Pancreas (tissue), 10 donors: Measurements from ENCODE around the gene CDSN. TPM values are rescaled to one million over a fixed set of nuclear protein-coding genes. Genes with fewer than 3 reads are reported as not detected.

Source experiments
- ATAC-seq, 4 donors: fragments of 200-7000 bp; cut with Tn5 transposase; one replicate each; pipeline versions ENCODE4 v1.8.0 to v1.9.1; 2020; ENCODE audit warnings: mild to moderate bottlenecking in 4 of 4, moderate library complexity in 4 of 4
- DNase-seq, 6 donors: peaks; one replicate each; pipeline ENCODE4 v3.0.0-alpha.2; 2020
- FAIRE-seq: peaks from 2 replicates; lab custom pipeline; 2012; peaks lifted over from hg19 to GRCh38; lab: Jason Lieb, UNC
- H3K27ac ChIP-seq, 4 donors: fragments of 200-600 bp; sonication (generic); 1 replicate in 3 of 4; 2 replicates in 1 of 4; pipeline versions ENCODE4 v1.5.0 to v1.8.0; 2020
- H3K27me3 ChIP-seq, 4 donors: fragments of 200-600 bp; one replicate each; pipeline ENCODE4 v1.8.0; 2021
- H3K36me3 ChIP-seq, 3 donors: fragments of 200-600 bp; sonication (generic) in 1 of 3; one replicate each; pipeline versions ENCODE4 v1.5.0 to v1.8.0; 2020 to 2021
- H3K4me1 ChIP-seq, 3 donors: fragments of 200-600 bp; one replicate each; pipeline ENCODE4 v1.8.0; 2021
- H3K4me3 ChIP-seq, 4 donors: fragments of 200-600 bp; sonication (generic) in 2 of 4; one replicate each; pipeline versions ENCODE4 v1.5.0 to v1.8.0; 2020 to 2021
- H3K9me3 ChIP-seq, 4 donors: fragments of 200-600 bp; one replicate each; pipeline ENCODE4 v1.8.0; 2021
- WGBS, 2 donors: extraction: QIAGEN DNeasy Blood & Tissue Kit; methylation state at CpG; one replicate each; pipeline ENCODE4 v1.1.7; 2013; 5-methylcytosine and 5-hydroxymethylcytosine counted together
- intact Hi-C, 3 donors: fragments of 100-400 bp; cut with DNase I; formaldehyde crosslinking; loops; one replicate each; pipeline versions ENCODE4 v1.11.1 to v1.14.2; 2022
- polyA plus RNA-seq, 2 donors: library from polyadenylated mRNA; stranded (reverse); fragments of 200-250 nt; gene quantifications; one replicate each; pipeline ENCODE4 v1.2.3, GENCODE V29; 2013
- total RNA-seq, 6 donors: library from RNA; stranded (reverse); fragmentation: NEBNext Ultra II Directional in 4 of 6; extraction: Animal tissue kit (Norgen Biotek cat#: 25700) in 4 of 6; gene quantifications; one replicate each; pipeline versions ENCODE4 v1.2.1 to v1.2.4, GENCODE V29; 2021 to 2023
- TF ChIP-seq, protein P1 (sequence below), 4 donors: fragments of 200-600 bp; sonication (generic) in 3 of 4; IDR thresholded peaks; one replicate each; pipeline versions ENCODE4 v1.5.0 to v1.8.0; 2021; ENCODE audit warnings: antibody characterized with exemption in 4 of 4
- donor health status: healthy with polysubstance abuse.
- donor health status: DM: no; HTN: no; CAD: no; lungs with moderate emphysema.
- donor health status: DM: no; HTN: no; CAD: no.
- donor health status: control.
- donor health status: control.
- donor health status: Bipolar disorder and iron deficiency.
- donor health status: DM: yes; HTN: yes; CAD: no.
- donor health status: DM: no; HTN: no; CAD: no.
- donor health status: DM: no; HTN: no; CAD: no.
- donor health status: DM: yes; HTN: yes; CAD: no.

The CDSN gene
- total and polyA plus RNA-seq, 8 donors, result 0.05 to 0.08 (median 0.06) TPM; not detected in 5

DNA sequence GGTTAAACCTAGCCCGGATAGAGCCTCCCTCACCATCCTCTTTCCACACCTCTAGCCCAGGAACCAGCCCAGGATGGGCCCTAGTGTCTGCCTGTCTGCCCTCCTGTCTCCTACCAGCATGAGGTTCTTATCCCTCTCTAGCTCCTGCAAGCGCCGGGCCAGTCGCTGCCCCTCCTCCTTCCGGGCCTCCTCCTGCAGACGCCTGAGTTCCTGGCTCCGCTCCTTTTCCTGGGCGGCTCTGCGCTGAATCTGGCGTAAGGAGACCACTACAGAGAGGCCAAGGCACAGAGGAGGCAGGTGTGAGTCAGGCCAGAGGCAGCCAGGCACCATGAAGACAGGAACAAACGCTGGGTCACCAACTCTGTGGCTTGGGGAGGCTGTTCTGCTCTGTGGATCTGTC lies 22.9 kb upstream of the CDSN start:
- intact Hi-C loops, result no loop called here
- H3K27ac ChIP-seq, result no peak overlapping the region

DNA sequence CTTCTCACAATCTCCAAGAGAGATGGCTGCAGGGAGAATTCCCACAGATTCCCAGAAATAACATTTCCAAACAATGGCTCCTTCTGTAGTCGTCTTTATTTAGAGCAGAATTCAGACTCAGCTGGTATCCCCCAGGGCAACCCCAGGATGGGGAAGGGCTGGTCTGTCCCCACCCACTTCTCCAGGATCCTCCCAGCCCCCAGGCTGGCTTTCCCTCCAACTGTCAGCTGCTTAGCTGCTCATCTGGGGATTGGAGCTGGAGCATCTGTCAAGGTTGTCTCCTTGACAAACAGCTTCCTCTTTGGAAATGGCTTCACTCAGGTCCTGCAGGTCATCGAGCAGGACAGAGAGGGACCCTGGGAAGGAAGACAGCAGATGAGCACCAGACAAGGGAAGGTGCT lies 22.1 kb upstream of the CDSN start:
- TF ChIP-seq, protein P1, sequence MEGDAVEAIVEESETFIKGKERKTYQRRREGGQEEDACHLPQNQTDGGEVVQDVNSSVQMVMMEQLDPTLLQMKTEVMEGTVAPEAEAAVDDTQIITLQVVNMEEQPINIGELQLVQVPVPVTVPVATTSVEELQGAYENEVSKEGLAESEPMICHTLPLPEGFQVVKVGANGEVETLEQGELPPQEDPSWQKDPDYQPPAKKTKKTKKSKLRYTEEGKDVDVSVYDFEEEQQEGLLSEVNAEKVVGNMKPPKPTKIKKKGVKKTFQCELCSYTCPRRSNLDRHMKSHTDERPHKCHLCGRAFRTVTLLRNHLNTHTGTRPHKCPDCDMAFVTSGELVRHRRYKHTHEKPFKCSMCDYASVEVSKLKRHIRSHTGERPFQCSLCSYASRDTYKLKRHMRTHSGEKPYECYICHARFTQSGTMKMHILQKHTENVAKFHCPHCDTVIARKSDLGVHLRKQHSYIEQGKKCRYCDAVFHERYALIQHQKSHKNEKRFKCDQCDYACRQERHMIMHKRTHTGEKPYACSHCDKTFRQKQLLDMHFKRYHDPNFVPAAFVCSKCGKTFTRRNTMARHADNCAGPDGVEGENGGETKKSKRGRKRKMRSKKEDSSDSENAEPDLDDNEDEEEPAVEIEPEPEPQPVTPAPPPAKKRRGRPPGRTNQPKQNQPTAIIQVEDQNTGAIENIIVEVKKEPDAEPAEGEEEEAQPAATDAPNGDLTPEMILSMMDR (IDR thresholded peaks at IDR 0.05), result no peak
- no peaks in the 10 kb centered on the region for H3K9me3 ChIP-seq
- intact Hi-C loops, result no loop called here
- ATAC-seq, result no peak
- H3K4me1 ChIP-seq, result no peaks in the 10 kb centered on the region
- H3K36me3 ChIP-seq, result no peaks in the 10 kb centered on the region
- no peaks in the 10 kb centered on the region for H3K27me3 ChIP-seq
- DNase-seq, result no peak
- WGBS, 2 donors, result 52 to 63% methylated on average over 2 of the region's 2 CpGs
- H3K27ac ChIP-seq, result no peak overlapping the region
- H3K4me3 ChIP-seq, result no peak overlapping the region
- no peak for FAIRE-seq

More for the DNA sequence above, 22.9 kb upstream of the CDSN start:
- FAIRE-seq (no peak), ATAC-seq (peak in 3 of 4 donors; percentile 14 to 31 (median 22)), DNase-seq (no peak)
- Histone ChIP-seq H3K27me3 (no peaks in the 10 kb centered on the region), H3K4me3 (no peak overlapping the region), H3K9me3 (no peaks in the 10 kb centered on the region), H3K4me1 (no peaks in the 10 kb centered on the region), H3K36me3 (no peaks in the 10 kb centered on the region)
- TF ChIP-seq, protein P1 (IDR thresholded peaks at IDR 0.05), result no peak
- 73 to 74% methylated on average over 11 of the region's 11 CpGs for WGBS, 2 donors

DNA sequence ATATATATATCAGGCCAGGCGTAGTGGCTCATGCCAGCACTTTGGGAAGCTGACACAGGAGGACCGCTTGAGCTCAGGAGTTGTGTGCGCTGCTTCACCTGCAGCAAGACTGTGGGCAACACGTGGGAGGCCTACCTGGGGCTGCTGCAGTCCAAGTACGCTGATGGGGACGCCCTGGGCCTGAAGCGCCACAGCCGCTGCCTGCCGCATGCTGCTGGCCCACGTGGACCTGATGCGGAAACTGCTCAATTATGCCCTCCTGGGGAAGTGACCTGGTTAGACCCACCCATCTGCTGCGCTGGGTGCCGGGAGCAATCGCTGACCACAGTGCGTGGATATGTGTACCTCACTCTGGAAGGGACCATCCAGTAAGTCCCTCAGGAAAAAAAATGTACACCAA lies 20.4 kb upstream of the CDSN start:
- intact Hi-C loops, result no loop called here
- no peak overlapping the region for H3K27ac ChIP-seq
- no peaks in the 10 kb centered on the region for H3K27me3 ChIP-seq
- TF ChIP-seq, protein P1 (IDR thresholded peaks at IDR 0.05), result no peak
- no peaks in the 10 kb centered on the region for H3K36me3 ChIP-seq
- H3K4me1 ChIP-seq, result no peaks in the 10 kb centered on the region
- no peaks in the 10 kb centered on the region for H3K9me3 ChIP-seq
- no peak overlapping the region for H3K4me3 ChIP-seq
- DNase-seq, result no peak
- WGBS, 2 donors, result 80 to 85% methylated on average over 15 of the region's 15 CpGs
- no peak for ATAC-seq
- no peak for FAIRE-seq

DNA sequence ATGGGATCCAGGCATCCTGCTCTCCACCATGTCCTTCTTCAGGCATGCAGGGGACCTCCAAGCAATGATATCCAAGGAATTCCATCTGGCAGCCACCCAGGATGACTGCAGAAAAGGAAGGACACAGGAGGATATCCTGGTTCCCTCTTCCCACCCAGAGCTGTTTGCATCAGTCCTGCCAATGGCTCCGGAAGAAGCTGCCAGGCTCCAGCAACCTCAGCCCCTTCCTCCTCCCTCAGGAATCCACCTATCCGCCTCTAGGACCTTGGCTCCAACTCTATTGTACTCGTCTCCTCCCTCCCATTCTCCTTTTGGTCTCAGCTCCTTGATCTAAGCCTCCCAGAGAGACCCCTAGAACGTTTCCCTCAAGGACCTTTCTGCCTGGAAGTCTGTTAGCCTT lies 19.4 kb upstream of the CDSN start:
- FAIRE-seq, result no peak
- no peak for ATAC-seq
- TF ChIP-seq, protein P1 (IDR thresholded peaks at IDR 0.05), result no peak
- no peaks in the 10 kb centered on the region for H3K36me3 ChIP-seq
- no peaks in the 10 kb centered on the region for H3K27me3 ChIP-seq
- no peaks in the 10 kb centered on the region for H3K9me3 ChIP-seq
- intact Hi-C loops, result loop anchor here in 2 of 3 donors (2.0 to 5.0 kb wide), 2 partner anchors 53 to 238 kb away; no protein-coding TSS in a partner anchor
- no peak overlapping the region for H3K4me3 ChIP-seq
- no peak for DNase-seq
- H3K4me1 ChIP-seq, result no peaks in the 10 kb centered on the region
- 27 to 29% methylated on average over 4 of the region's 4 CpGs for WGBS, 2 donors
- H3K27ac ChIP-seq, result no peak overlapping the region

DNA sequence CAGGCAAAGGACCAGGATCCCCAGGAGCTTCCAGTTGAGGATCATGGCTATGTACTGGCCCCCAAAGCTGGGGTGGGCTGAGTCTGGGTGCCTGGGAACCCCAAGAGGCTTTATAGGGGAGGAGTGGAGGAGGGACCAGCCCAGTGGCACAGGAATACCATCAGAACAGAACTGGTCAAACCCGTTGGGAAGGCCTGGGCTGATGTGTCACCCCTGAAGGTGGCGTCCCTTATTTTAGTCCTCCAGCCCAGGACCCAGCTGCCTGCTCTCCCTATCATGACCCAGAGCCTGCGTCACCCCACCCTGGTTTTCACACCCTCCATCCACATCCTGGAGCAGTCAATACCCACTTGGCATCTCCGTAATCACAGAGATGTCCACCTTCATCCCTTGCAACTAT lies 18.7 kb upstream of the CDSN start, which contains the start of gene PSORS1C2:
Gene PSORS1C2, minus strand, starts transcription at position 85 of the 400 bp plus-strand sequence. Its CDS starts 40 bp downstream, at position 45.
- DNase-seq (no peak), FAIRE-seq (no peak), ATAC-seq (no peak)
- H3K4me3 ChIP-seq, result no peak within 1 kb of the TSS
- intact Hi-C loops, result loop anchor here in 2 of 3 donors (2.0 to 5.0 kb wide), 2 partner anchors 54 to 238 kb away; no protein-coding TSS in a partner anchor
- TF ChIP-seq, protein P1 (IDR thresholded peaks at IDR 0.05), result no peak
- no peaks in the 10 kb centered on the region for H3K27me3 ChIP-seq
- no peaks in the 10 kb centered on the region for H3K36me3 ChIP-seq
- 77% methylated on average over 4 of the region's 4 CpGs for WGBS, 2 donors
- no peaks in the 10 kb centered on the region for H3K4me1 ChIP-seq
- no peak within 1 kb of the TSS for H3K27ac ChIP-seq
- no peaks in the 10 kb centered on the region for H3K9me3 ChIP-seq
